Mammary epithelial cell (primary cell): ENCODE measurements around the gene GCH1.

Source experiments
- EZH2 ChIP-seq: IDR thresholded peaks from 2 replicates; pipeline ENCODE4 v1.6.1; 2012; ENCODE audit warnings: low read length, inconsistent platforms, borderline replicate concordance
- TF ChIP-seq, protein P1 (sequence below), 2 donors: IDR thresholded peaks in 1 of 2; conservative IDR thresholded peaks in 1 of 2; 2 replicates each; pipeline ENCODE4 v1.5.1; 2011 to 2012; ENCODE audit warnings: inconsistent platforms in 2 of 2, low read length in 2 of 2, mild to moderate bottlenecking in 2 of 2, control low read depth in 1 of 2, low read depth in 1 of 2; ENCODE audit not compliant: insufficient read depth in 1 of 2; ENCODE audit errors: extremely low read depth in 1 of 2

DNA sequence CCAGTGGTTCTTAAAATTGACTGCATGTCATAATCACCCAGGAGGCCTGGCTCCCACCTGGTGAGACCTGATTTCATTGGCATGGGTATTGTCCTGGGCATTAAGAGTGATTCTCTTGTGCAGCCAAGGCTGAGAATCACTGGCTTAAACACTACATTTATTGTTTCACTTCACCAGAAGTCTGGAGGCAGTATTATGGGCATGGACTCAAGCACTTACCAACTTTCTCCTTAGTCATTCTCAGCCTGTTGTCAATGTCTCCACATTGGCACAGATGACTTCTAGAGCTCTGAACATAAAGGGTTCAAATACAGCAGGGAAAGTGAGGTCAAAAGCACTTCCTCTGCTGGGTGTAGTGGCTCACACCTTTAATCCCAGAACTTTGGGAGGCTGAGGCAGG, 25.6 kb upstream of the GCH1 start:
- TF ChIP-seq, protein P1, sequence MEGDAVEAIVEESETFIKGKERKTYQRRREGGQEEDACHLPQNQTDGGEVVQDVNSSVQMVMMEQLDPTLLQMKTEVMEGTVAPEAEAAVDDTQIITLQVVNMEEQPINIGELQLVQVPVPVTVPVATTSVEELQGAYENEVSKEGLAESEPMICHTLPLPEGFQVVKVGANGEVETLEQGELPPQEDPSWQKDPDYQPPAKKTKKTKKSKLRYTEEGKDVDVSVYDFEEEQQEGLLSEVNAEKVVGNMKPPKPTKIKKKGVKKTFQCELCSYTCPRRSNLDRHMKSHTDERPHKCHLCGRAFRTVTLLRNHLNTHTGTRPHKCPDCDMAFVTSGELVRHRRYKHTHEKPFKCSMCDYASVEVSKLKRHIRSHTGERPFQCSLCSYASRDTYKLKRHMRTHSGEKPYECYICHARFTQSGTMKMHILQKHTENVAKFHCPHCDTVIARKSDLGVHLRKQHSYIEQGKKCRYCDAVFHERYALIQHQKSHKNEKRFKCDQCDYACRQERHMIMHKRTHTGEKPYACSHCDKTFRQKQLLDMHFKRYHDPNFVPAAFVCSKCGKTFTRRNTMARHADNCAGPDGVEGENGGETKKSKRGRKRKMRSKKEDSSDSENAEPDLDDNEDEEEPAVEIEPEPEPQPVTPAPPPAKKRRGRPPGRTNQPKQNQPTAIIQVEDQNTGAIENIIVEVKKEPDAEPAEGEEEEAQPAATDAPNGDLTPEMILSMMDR (conservative IDR thresholded peaks at IDR 0.05 in 1 of 2, IDR thresholded peaks at IDR 0.05 in 1 of 2; ENCODE audit: extremely low read depth in 1 of 2, insufficient read depth in 1 of 2, low read depth in 1 of 2, low read length in 2 of 2), result no peak
- TF ChIP-seq EZH2, result no peak
